ENCODE results near the gene SH2D1B. TPM values are rescaled to one million over a fixed set of nuclear protein-coding genes. Genes with fewer than 3 reads are reported as not detected.

The SH2D1B gene
- 0.05 to 0.37 TPM (median 0.12 TPM) in 4 of 5 replicates, not detected in the other for total RNA-seq (2022; extraction: Qiagen RNA extraction; ENCODE audit: low read depth)

DNA sequence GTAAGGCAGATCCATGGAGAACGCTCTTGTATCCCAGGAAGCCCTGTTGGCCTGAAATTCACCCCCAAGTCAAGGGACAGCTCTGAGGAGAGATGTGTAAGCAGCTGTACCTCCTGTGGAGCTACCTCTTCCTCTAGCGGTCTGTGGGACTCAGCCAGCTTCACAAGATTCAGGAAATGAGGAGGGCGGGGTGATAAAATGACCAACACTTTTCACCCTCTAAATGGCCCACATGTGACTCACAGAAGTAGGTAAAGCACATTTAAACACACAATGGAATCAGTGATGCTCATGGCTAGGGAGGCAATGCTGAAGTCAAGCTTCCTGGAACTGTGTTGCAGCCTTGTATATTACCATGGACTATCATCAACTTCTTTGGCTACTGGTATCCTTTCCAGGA lies at the start of gene SH2D1B:
Gene SH2D1B, minus strand, starts transcription at position 135 of the 400 bp plus-strand sequence. Its CDS starts 120 bp downstream, at position 15.

DNA sequence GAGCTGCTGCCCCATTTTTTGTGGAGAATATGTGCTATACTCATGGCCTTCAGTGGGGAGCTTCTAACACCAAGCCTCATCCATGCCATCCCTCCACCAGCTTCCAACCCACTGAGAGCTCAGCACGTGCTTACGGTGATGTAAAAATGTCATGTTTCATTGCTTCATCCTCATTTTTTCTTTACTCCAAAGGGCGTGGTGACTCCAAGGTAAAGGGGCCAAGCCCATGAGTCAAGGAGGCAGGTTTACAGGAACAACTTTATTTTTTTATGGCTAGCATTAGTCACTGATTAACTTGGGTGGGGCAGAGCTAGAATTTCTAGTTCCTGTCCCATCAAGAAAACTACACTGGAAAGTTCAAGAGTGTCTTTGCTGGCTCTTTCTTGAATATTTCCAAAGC lies 30.6 kb downstream of the SH2D1B start, which contains the start of gene C1orf226:
Gene C1orf226, plus strand, starts transcription at position 346 of the 400 bp plus-strand sequence. CDS start 174 bp downstream, outside the sequence.

GRCh38 chr1:162376691-162377090 lies 35.2 kb downstream of the SH2D1B start, which contains the start of gene SPATA46:
Gene SPATA46, minus strand, starts transcription at chr1:162376854. Its CDS starts 64 bp downstream, at chr1:162376790.

Other genes with a start within 250 kb of the SH2D1B start
- not detected in 5 replicates for gene SPATA46, start 35.3 kb downstream of the SH2D1B start, total RNA-seq (2022; extraction: Qiagen RNA extraction; ENCODE audit: low read depth)
- gene C1orf226, start 30.4 kb downstream of the SH2D1B start, total RNA-seq (2022; extraction: Qiagen RNA extraction; ENCODE audit: low read depth), result 0.77 to 1.2 TPM (median 0.96 TPM) in 5 replicates
- 4.5 to 22.4 TPM (median 19.4 TPM) in 5 replicates for gene UHMK1, start 85.7 kb upstream of the SH2D1B start, total RNA-seq (2022; extraction: Qiagen RNA extraction; ENCODE audit: low read depth)
- 21.3 to 34.2 TPM (median 31.1 TPM) in 5 replicates for gene UAP1, start 149.6 kb upstream of the SH2D1B start, total RNA-seq (2022; extraction: Qiagen RNA extraction; ENCODE audit: low read depth)
- 0.28 to 0.49 TPM (median 0.35 TPM) in 5 replicates for gene DDR2, start 220.3 kb upstream of the SH2D1B start, total RNA-seq (2022; extraction: Qiagen RNA extraction; ENCODE audit: low read depth)

Measured in A549 treated with RU486 at 1 μM for 4 hours (cell line).